Progenitor cell of endocrine pancreas (in vitro differentiated cells): ENCODE data around the gene PDS5B. TPM values are rescaled to one million over a fixed set of nuclear protein-coding genes. Genes with fewer than 3 reads are reported as not detected.

ENCODE experiments used
- DNase-seq: peaks from one replicate; pipeline ENCODE4 v3.0.0; 2021; ENCODE audit warnings: low spot score; ENCODE audit not compliant: unreplicated experiment
- H3K27ac Mint-ChIP-seq: 2 replicates; pipeline ENCODE4 v1.8.0; 2021; ENCODE audit warnings: mild to moderate bottlenecking, moderate library complexity, mixed read lengths
- H3K27me3 Mint-ChIP-seq: 2 replicates; pipeline ENCODE4 v1.8.0; 2021; ENCODE audit warnings: mixed read lengths
- H3K36me3 Mint-ChIP-seq: 2 replicates; pipeline ENCODE4 v1.8.0; 2022; ENCODE audit warnings: mixed read lengths; ENCODE audit not compliant: insufficient read depth
- H3K4me1 Mint-ChIP-seq: 2 replicates; pipeline ENCODE4 v1.8.0; 2021; ENCODE audit warnings: low read depth, mixed read lengths
- H3K4me3 Mint-ChIP-seq: 2 replicates; pipeline ENCODE4 v1.8.0; 2021; ENCODE audit warnings: low read depth, mild to moderate bottlenecking, moderate library complexity, mixed read lengths
- H3K9me3 Mint-ChIP-seq: 2 replicates; pipeline ENCODE4 v1.8.0; 2021; ENCODE audit warnings: low read depth, mixed read lengths
- total RNA-seq: library from RNA; stranded (reverse); gene quantifications from 2 replicates; pipeline ENCODE4 v1.2.1, GENCODE V29; 2021
- TF ChIP-seq, protein P1 (sequence below): fragments of 200-600 bp; sonication (generic); IDR thresholded peaks from one replicate; pipeline ENCODE4 v1.5.0; 2021; ENCODE audit warnings: antibody characterized with exemption, mild to moderate bottlenecking; ENCODE audit not compliant: unreplicated experiment

The PDS5B gene
- total RNA-seq, 1 donor from 2014 or later = 64.4 TPM

DNA sequence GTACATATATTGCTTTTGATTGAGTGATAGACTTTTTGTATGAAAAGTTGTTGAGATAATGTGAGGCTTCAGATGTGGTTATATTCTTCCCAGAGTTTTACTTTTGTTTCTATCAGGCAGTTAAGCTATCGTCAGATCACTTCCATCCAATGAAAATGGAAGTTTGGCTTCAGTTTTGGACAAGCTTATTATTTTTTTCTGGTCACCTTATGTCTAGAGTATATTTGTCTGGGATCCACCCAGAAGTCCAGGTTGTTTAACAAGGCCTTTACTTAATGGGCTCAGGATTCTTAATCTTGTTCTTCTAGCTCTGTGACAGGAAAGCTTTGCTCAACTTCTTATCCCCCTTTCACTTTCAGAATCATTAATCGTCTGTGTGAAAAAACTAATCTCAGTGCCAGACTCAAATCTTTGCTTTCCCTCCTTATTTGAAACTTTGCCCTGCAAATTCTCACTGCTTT, 150.9 kb downstream of the PDS5B start:
- H3K27me3 Mint-ChIP-seq = no peaks in the 10 kb centered on the region
- H3K9me3 Mint-ChIP-seq = no peaks in the 10 kb centered on the region
- TF ChIP-seq, protein P1, sequence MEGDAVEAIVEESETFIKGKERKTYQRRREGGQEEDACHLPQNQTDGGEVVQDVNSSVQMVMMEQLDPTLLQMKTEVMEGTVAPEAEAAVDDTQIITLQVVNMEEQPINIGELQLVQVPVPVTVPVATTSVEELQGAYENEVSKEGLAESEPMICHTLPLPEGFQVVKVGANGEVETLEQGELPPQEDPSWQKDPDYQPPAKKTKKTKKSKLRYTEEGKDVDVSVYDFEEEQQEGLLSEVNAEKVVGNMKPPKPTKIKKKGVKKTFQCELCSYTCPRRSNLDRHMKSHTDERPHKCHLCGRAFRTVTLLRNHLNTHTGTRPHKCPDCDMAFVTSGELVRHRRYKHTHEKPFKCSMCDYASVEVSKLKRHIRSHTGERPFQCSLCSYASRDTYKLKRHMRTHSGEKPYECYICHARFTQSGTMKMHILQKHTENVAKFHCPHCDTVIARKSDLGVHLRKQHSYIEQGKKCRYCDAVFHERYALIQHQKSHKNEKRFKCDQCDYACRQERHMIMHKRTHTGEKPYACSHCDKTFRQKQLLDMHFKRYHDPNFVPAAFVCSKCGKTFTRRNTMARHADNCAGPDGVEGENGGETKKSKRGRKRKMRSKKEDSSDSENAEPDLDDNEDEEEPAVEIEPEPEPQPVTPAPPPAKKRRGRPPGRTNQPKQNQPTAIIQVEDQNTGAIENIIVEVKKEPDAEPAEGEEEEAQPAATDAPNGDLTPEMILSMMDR = no peak
- H3K4me1 Mint-ChIP-seq = peaks cover 21% of the 10 kb centered on the region
- no peak overlapping the region for H3K4me3 Mint-ChIP-seq
- H3K36me3 Mint-ChIP-seq = peaks cover 4% of the 10 kb centered on the region
- peak overlapping the region; percentile 90 for H3K27ac Mint-ChIP-seq
- DNase-seq = no peak

DNA sequence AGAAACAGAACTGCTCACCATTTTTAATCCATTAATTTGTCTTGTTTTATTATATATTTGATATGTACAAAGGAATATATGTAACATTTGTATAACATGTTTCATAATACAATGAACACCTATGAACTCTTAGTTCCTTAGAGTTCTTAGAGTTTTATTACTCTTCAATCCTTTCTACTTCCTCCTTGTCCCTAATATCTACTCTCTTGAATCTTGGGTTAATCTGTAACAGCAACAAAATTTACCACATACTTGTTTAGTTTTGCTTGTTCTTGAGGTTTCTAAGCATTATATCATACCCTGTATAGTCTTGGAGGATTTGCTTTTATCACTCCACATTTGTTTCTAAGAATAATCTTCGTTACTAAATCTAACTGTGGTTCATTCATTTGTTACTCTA, 151.4 kb downstream of the PDS5B start:
- Mint-ChIP-seq H3K4me3 (no peak overlapping the region), H3K9me3 (no peaks in the 10 kb centered on the region), H3K27ac (peak overlapping the region; percentile 71), H3K27me3 (no peaks in the 10 kb centered on the region), H3K36me3 (peaks cover 4% of the 10 kb centered on the region), H3K4me1 (peaks cover 21% of the 10 kb centered on the region)
- no peak for DNase-seq
- TF ChIP-seq, protein P1 = no peak

DNA sequence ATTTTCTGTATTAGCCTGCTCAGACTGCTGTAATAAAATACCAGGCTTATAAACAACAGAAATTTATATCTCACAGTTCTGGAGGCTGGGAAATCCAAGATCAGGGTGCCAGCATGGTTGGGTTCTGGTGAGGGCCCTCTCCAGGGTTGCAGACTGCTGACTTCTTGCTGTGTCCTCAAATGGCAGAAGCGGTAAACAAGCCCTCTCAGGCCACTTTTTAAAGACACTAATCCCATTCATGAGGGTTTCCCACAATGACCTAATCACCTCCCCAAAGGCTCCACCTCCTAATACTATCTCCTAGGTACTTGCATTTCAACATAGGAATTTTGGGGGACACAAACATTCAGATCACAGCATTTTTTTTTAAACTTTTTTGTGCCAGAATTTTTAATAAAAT, 159.3 kb downstream of the PDS5B start:
- Mint-ChIP-seq H3K36me3 (peaks cover 13% of the 10 kb centered on the region), H3K27ac (no peak overlapping the region), H3K4me3 (no peak overlapping the region), H3K27me3 (no peaks in the 10 kb centered on the region), H3K9me3 (no peaks in the 10 kb centered on the region), H3K4me1 (no peaks in the 10 kb centered on the region)
- no peak for DNase-seq
- TF ChIP-seq, protein P1 = no peak

DNA sequence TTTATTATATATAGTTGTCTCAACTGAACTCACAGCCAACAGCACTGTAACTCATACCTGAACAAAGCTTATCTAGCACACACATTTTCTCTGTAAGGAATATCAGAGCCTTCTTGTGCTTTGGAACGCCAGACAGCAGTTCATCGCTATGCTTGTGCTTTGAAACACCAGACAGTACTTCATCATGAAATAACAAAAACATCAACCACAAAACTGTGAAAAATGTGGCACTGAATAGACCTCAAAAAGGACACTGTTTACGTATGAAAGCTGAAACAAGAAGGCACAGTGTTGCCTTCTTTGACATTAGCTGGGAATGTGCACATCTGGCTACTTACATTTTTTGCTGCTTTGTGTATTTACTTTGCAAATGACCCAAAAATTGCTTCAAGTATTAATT, 160.2 kb downstream of the PDS5B start:
- Mint-ChIP-seq H3K27ac (peak overlapping the region; percentile 49), H3K9me3 (no peaks in the 10 kb centered on the region), H3K4me3 (no peak overlapping the region), H3K27me3 (no peaks in the 10 kb centered on the region), H3K4me1 (no peaks in the 10 kb centered on the region), H3K36me3 (peaks cover 13% of the 10 kb centered on the region)
- TF ChIP-seq, protein P1 = no peak
- no peak for DNase-seq

DNA sequence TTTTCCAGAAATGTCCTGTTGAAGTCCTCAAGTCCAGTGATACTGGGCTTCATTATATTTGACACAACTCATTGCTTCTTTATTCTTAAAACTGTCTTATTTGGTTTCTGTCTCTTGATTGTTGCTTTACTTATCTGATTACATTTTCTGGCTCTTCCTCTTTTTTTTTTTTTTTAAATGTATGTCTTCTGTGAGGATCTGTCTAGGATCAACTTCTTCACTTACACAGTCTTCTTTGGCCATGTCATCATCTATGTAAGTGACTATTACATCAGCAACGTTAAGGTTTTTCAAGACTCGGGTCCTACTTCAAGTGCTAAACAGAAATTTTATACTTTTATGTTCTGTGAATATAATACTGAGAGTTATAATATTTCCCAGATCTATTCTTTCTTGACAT, 162.1 kb downstream of the PDS5B start:
- Mint-ChIP-seq H3K36me3 (peaks cover 15% of the 10 kb centered on the region), H3K27ac (no peak overlapping the region), H3K9me3 (no peaks in the 10 kb centered on the region), H3K27me3 (no peaks in the 10 kb centered on the region), H3K4me3 (no peak overlapping the region), H3K4me1 (peaks cover 4% of the 10 kb centered on the region)
- TF ChIP-seq, protein P1 = no peak
- no peak for DNase-seq
